Activated naive CD4-positive, alpha-beta T cell treated with anti-CD3 and anti-CD28 coated beads for 36 hours (primary cell): Measurements from ENCODE around the gene ACSM6. TPM values are rescaled to one million over a fixed set of nuclear protein-coding genes. Genes with fewer than 3 reads are reported as not detected.
"Not testable (repeated sequence)": the region's sequence is repeated elsewhere in the genome, so short reads cannot be mapped to it uniquely, and the experiment has no call there.

ENCODE experiments used
- CTCF ChIA-PET: fragments of 350-600 bp; sonication (Branson Sonifier 250); formaldehyde crosslinking; loops from one replicate; lab custom pipeline; 2021; ENCODE audit warnings: antibody characterized with exemption; lab: Charles Lee
- DNase-seq: peaks from one replicate; pipeline ENCODE4 v3.0.0-alpha.2; 2020
- H3K27ac Mint-ChIP-seq: one replicate; pipeline ENCODE4 v1.8.0; 2021; ENCODE audit warnings: mild to moderate bottlenecking, mixed read lengths
- H3K27me3 Mint-ChIP-seq: one replicate; pipeline ENCODE4 v1.8.0; 2021; ENCODE audit warnings: low read depth, mixed read lengths
- H3K36me3 Mint-ChIP-seq: one replicate; pipeline ENCODE4 v1.8.0; 2021; ENCODE audit warnings: low read depth, mixed read lengths
- H3K4me1 Mint-ChIP-seq: one replicate; pipeline ENCODE4 v1.8.0; 2021; ENCODE audit warnings: low read depth, mixed read lengths
- H3K4me3 Mint-ChIP-seq: one replicate; pipeline ENCODE4 v1.8.0; 2021; ENCODE audit warnings: mild to moderate bottlenecking, moderate library complexity, mixed read lengths
- H3K9me3 Mint-ChIP-seq: one replicate; pipeline ENCODE4 v1.8.0; 2021; ENCODE audit warnings: mixed read lengths
- intact Hi-C: fragments of 100-400 bp; cut with micrococcal nuclease; formaldehyde crosslinking; loops from one replicate; pipeline ENCODE4 v1.15.1; 2023
- total RNA-seq, 2 experiments: library from RNA; stranded (reverse); gene quantifications; one replicate each; pipeline ENCODE4 v1.2.3, GENCODE V29; 2021

Gene ACSM6
- total RNA-seq, 2 experiments from 2014 or later: not detected

- H3K27ac Mint-ChIP-seq: no peak overlapping the region
- CTCF ChIA-PET: interaction anchor here (0.7 to 1.4 kb wide), 3 partner anchors 9 to 125 kb away, joined by 3 read pairs; no protein-coding TSS in a partner anchor
Observed at GRCh38 chr10:95237376-95238170, 43.5 kb downstream of the ACSM6 start.

DNA sequence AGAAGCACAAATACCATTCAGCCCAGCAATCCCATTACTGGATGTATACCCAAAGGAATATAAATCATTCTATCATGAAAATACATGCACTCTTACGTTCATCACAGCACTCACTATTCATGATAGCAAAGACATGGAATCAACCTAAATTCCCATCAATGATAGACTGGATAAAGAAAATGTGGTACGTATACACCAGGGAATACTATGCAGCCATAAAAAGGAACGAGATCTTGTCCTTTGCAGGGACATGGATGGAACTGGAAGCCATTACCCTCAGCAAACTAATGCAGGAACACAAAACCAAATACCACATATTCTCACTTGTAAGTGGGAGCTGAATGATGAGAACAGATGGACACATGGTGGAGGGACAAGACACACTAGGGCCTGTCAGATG lies 46.1 kb downstream of the ACSM6 start:
- H3K27ac Mint-ChIP-seq, intact Hi-C loops, H3K4me3 Mint-ChIP-seq, H3K9me3 Mint-ChIP-seq, DNase-seq, H3K36me3 Mint-ChIP-seq: not testable (repeated sequence)
- peaks cover 13% of the 10 kb centered on the region for H3K27me3 Mint-ChIP-seq
- CTCF ChIA-PET: interaction anchor here (3.3 kb wide), 1 partner anchor 106 kb away, joined by 16 read pairs; no protein-coding TSS in a partner anchor
- H3K4me1 Mint-ChIP-seq: peaks cover 15% of the 10 kb centered on the region

More at GRCh38 chr10:95237376-95238170, 43.5 kb downstream of the ACSM6 start:
- Mint-ChIP-seq H3K4me3 (no peak overlapping the region), H3K4me1 (peaks cover 16% of the 10 kb centered on the region), H3K36me3 (no peaks in the 10 kb centered on the region), H3K27me3 (peaks cover 17% of the 10 kb centered on the region), H3K9me3 (no peaks in the 10 kb centered on the region)
- no peak for DNase-seq
- intact Hi-C loops: loop anchor here (2.0 to 10.0 kb wide), 4 partner anchors 53 to 1533 kb away; partner anchors contain the start of genes FRA10AC1, HELLS and TM9SF3

DNA sequence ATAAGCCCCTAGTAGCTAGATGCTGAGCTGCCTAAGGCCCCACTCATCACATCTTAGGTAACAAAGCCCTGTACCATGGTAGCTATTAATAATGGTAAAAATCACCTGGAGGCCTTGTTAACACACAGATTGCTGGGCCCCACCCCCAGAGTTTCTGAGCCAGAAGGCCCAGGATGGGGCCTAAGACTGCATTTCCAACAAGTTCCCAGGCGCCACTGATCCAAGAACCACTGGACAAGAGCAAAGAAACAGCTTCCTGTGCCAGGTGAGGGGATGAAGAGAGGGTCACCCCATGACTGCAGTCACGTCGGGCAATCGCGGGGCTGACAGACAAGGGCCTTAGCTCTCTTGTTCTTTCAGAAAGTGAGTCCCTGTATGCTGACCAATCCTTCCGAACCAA lies 46.8 kb downstream of the ACSM6 start:
- CTCF ChIA-PET: interaction anchor here (0.6 to 3.3 kb wide), 4 partner anchors 57 to 116 kb away, joined by 3 to 16 read pairs (median 3); no protein-coding TSS in a partner anchor
- Mint-ChIP-seq H3K9me3 (no peaks in the 10 kb centered on the region), H3K27ac (no peak overlapping the region), H3K4me3 (no peak overlapping the region), H3K4me1 (peaks cover 11% of the 10 kb centered on the region), H3K27me3 (peaks cover 14% of the 10 kb centered on the region), H3K36me3 (no peaks in the 10 kb centered on the region)
- DNase-seq: no peak
- intact Hi-C loops: no loop called here

DNA sequence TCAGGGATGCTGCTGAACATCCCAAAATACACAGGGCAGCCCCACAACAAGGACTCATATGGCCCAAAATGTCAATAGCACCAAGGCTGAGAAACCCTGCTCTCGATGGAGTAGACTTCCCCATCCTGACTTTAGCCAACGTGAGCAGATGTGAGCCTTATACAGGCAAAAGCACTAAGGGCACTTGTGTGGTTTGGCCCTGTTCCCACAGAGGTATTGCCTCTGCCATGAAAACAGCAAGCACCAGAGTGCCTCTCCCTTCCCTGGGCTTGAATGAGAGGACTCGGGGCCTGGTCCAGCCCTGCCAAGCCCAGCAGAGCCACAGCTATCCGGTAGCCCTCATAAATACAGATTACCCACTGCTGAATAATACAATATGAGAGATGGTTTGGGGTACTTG lies 47.5 kb downstream of the ACSM6 start:
- no peaks in the 10 kb centered on the region for H3K9me3 Mint-ChIP-seq
- H3K36me3 Mint-ChIP-seq: no peaks in the 10 kb centered on the region
- H3K27ac Mint-ChIP-seq: no peak overlapping the region
- H3K27me3 Mint-ChIP-seq: peaks cover 14% of the 10 kb centered on the region
- no peak for DNase-seq
- no peak overlapping the region for H3K4me3 Mint-ChIP-seq
- H3K4me1 Mint-ChIP-seq: peaks cover 4% of the 10 kb centered on the region
- CTCF ChIA-PET: interaction anchor here (1.5 to 7.0 kb wide), 3 partner anchors 58 to 121 kb away, joined by 3 to 160 read pairs (median 16); no protein-coding TSS in a partner anchor
- intact Hi-C loops: no loop called here

- Mint-ChIP-seq H3K9me3 (no peaks in the 10 kb centered on the region), H3K4me3 (no peak overlapping the region), H3K4me1 (no peaks in the 10 kb centered on the region), H3K27me3 (peaks cover 9% of the 10 kb centered on the region), H3K36me3 (no peaks in the 10 kb centered on the region), H3K27ac (no peak overlapping the region)
- peak; percentile 67 for DNase-seq
- CTCF ChIA-PET: interaction anchor here (0.7 to 7.0 kb wide), 19 partner anchors 9 to 210 kb away, joined by 3 to 160 read pairs (median 5); no protein-coding TSS in a partner anchor
- intact Hi-C loops: loop anchor here (1.0 kb wide), 4 partner anchors 34 to 612 kb away; no protein-coding TSS in a partner anchor
Observed at GRCh38 chr10:95242581-95243317, 48.7 kb downstream of the ACSM6 start.

DNA sequence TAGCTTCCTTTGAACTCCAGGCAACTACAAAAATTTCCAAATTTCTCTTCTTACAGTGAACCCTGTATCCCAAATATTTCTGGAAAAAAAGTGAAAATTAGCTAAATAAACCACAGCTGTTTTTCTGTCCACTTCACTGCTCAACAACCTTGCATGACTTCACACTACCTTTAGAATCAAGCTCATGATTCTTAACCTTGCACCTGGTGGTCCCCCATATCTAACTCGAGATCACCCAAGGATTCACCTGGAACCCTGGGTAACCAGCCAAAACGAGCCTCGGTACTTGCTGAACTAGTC lies 49.2 kb downstream of the ACSM6 start:
- Mint-ChIP-seq H3K4me3 (no peak overlapping the region), H3K9me3 (no peaks in the 10 kb centered on the region), H3K4me1 (no peaks in the 10 kb centered on the region), H3K27me3 (peaks cover 7% of the 10 kb centered on the region), H3K27ac (no peak overlapping the region), H3K36me3 (no peaks in the 10 kb centered on the region)
- intact Hi-C loops: loop anchor here (1.0 kb wide), 4 partner anchors 35 to 613 kb away; no protein-coding TSS in a partner anchor
- DNase-seq: no peak
- CTCF ChIA-PET: interaction anchor here (0.7 to 7.0 kb wide), 20 partner anchors 9 to 210 kb away, joined by 3 to 160 read pairs (median 5); no protein-coding TSS in a partner anchor

- CTCF ChIA-PET: interaction anchor here (0.6 to 7.0 kb wide), 13 partner anchors 13 to 721 kb away, joined by 3 to 160 read pairs (median 3); no protein-coding TSS in a partner anchor
- no peak overlapping the region for H3K27ac Mint-ChIP-seq
- no peaks in the 10 kb centered on the region for H3K4me1 Mint-ChIP-seq
- no peak overlapping the region for H3K4me3 Mint-ChIP-seq
- no peaks in the 10 kb centered on the region for H3K36me3 Mint-ChIP-seq
- intact Hi-C loops: no loop called here
- peaks cover 11% of the 10 kb centered on the region for H3K27me3 Mint-ChIP-seq
- DNase-seq: no peak
- no peaks in the 10 kb centered on the region for H3K9me3 Mint-ChIP-seq
Observed at GRCh38 chr10:95244152-95244551, 50.1 kb downstream of the ACSM6 start.

DNA sequence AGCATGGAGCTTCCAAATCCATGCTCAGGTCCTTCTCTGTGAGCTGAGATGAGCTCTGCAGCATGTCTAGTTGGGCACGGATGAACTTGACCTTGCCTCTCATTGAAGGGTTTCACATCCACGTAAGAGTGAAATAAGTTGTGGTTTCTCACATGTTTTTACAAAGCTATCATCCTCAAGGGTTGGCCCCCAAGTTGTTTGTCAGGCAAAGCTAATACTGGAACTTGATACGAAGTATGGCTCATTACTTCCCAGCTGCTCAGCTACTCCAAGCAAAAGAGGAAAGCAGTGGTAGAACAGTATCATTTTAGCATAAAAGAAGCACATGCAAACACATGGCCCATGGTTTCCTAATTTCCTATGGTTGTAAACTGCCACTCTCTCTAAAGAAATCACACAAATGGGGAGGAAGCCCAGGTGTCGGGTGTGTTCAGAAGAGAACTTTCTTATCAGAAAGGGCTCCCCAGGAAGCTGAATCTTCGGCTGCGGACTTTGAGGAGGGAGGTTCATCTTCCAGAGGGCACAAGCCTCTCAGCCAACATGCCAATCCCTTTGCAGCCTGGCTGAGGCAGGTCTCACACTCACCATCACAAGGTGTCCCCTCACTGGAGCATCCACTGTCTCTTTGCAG lies 51.5 kb downstream of the ACSM6 start:
- DNase-seq: no peak
- Mint-ChIP-seq H3K27me3 (peaks cover 15% of the 10 kb centered on the region), H3K4me3 (no peak overlapping the region), H3K9me3 (no peaks in the 10 kb centered on the region), H3K4me1 (no peaks in the 10 kb centered on the region), H3K36me3 (no peaks in the 10 kb centered on the region), H3K27ac (no peak overlapping the region)
- CTCF ChIA-PET: interaction anchor here (0.6 to 7.0 kb wide), 11 partner anchors 8 to 265 kb away, joined by 3 to 160 read pairs (median 4); no protein-coding TSS in a partner anchor
- intact Hi-C loops: loop anchor here (1.0 to 5.0 kb wide), 2 partner anchors 118 to 357 kb away; no protein-coding TSS in a partner anchor

GRCh38 chr10:95246582-95247051 lies 52.6 kb downstream of the ACSM6 start:
- no peaks in the 10 kb centered on the region for H3K36me3 Mint-ChIP-seq
- H3K4me1 Mint-ChIP-seq: no peaks in the 10 kb centered on the region
- H3K9me3 Mint-ChIP-seq: no peaks in the 10 kb centered on the region
- DNase-seq: peak; percentile 78
- no peak overlapping the region for H3K4me3 Mint-ChIP-seq
- H3K27ac Mint-ChIP-seq: no peak overlapping the region
- intact Hi-C loops: loop anchor here (1.0 to 5.0 kb wide), 2 partner anchors 117 to 356 kb away; no protein-coding TSS in a partner anchor
- CTCF ChIA-PET: interaction anchor here (0.6 to 7.0 kb wide), 13 partner anchors 9 to 635 kb away, joined by 3 to 160 read pairs (median 4); no protein-coding TSS in a partner anchor
- H3K27me3 Mint-ChIP-seq: peaks cover 18% of the 10 kb centered on the region

- DNase-seq: no peak
- H3K4me1 Mint-ChIP-seq: no peaks in the 10 kb centered on the region
- H3K36me3 Mint-ChIP-seq: no peaks in the 10 kb centered on the region
- peaks cover 23% of the 10 kb centered on the region for H3K27me3 Mint-ChIP-seq
- CTCF ChIA-PET: interaction anchor here (0.6 to 7.0 kb wide), 9 partner anchors 11 to 142 kb away, joined by 3 to 160 read pairs (median 5); no protein-coding TSS in a partner anchor
- H3K4me3 Mint-ChIP-seq: no peak overlapping the region
- no peaks in the 10 kb centered on the region for H3K9me3 Mint-ChIP-seq
- intact Hi-C loops: loop anchor here (5.0 kb wide), 1 partner anchor 355 kb away; no protein-coding TSS in a partner anchor
- H3K27ac Mint-ChIP-seq: no peak overlapping the region
Observed at GRCh38 chr10:95247200-95247880, 53.3 kb downstream of the ACSM6 start.
